HCT116 (cell line): ENCODE measurements around the gene PLSCR1.

Experiments used
- CEBPB ChIP-seq: IDR thresholded peaks from 2 replicates; pipeline ENCODE4 v1.6.1; 2012; ENCODE audit warnings: low read depth
- CTCF ChIP-seq, 3 experiments: fragments of 200-600 bp in 1 of 3; sonication (generic) in 1 of 3; IDR thresholded peaks in 2 of 3; conservative IDR thresholded peaks in 1 of 3; 2 replicates each; pipeline ENCODE4 v1.5.1; 2012 to 2017; ENCODE audit warnings: low read depth in 2 of 3, low read length in 2 of 3, antibody characterized with exemption in 1 of 3, borderline replicate concordance in 1 of 3, control low read depth in 1 of 3, mild to moderate bottlenecking in 1 of 3, mixed read lengths in 1 of 3, mixed run types in 1 of 3, moderate library complexity in 1 of 3; ENCODE audit not compliant: insufficient read depth in 1 of 3
- ELF1 ChIP-seq: IDR thresholded peaks from 2 replicates; pipeline ENCODE4 v1.6.1; 2012; ENCODE audit warnings: low read depth, borderline replicate concordance
- EZH2 ChIP-seq: fragments of 200-600 bp; sonication (generic); IDR thresholded peaks from 2 replicates; pipeline ENCODE4 v1.6.1; 2017; ENCODE audit warnings: antibody characterized with exemption, mixed run types
- POLR2A ChIP-seq: IDR thresholded peaks from 2 replicates; pipeline ENCODE4 v1.7.0; 2011; ENCODE audit warnings: borderline replicate concordance; ENCODE audit not compliant: insufficient read depth, insufficient read length; ENCODE audit errors: extremely low read depth
- POLR2AphosphoS5 ChIP-seq: IDR thresholded peaks from 2 replicates; pipeline ENCODE4 v1.6.1; 2011; ENCODE audit warnings: mild to moderate bottlenecking, low read depth, low read length, moderate library complexity
- RAD21 ChIP-seq: IDR thresholded peaks from 2 replicates; pipeline ENCODE4 v1.6.1; 2012; ENCODE audit warnings: low read depth, mild to moderate bottlenecking
- REST ChIP-seq: IDR thresholded peaks from 2 replicates; pipeline ENCODE4 v1.6.1; 2012; ENCODE audit warnings: low read depth
- TCF7L2 ChIP-seq: IDR thresholded peaks from 2 replicates; pipeline ENCODE4 v1.7.0; 2011; ENCODE audit warnings: borderline replicate concordance, inconsistent platforms; ENCODE audit not compliant: insufficient read depth, insufficient read length; ENCODE audit errors: extremely low read depth

- no peak for TF ChIP-seq REST
- no peak for TF ChIP-seq ELF1
- no peak for TF ChIP-seq CTCF (IDR thresholded peaks at IDR 0.05 in 2 of 3, conservative IDR thresholded peaks at IDR 0.05 in 1 of 3; ENCODE audit: borderline replicate concordance in 1 of 3, insufficient read depth in 1 of 3, low read depth in 2 of 3, low read length in 2 of 3)
- no peak for TF ChIP-seq EZH2
- no peak for TF ChIP-seq POLR2A
- TF ChIP-seq POLR2AphosphoS5 = no peak
- no peak for TF ChIP-seq TCF7L2
- no peak for TF ChIP-seq CEBPB
- TF ChIP-seq RAD21 = no peak
These were observed 31.2 kb upstream of the PLSCR1 start for GRCh38 chr3:146575636-146576035.
